Liver (tissue), 3 donors: Measurements from ENCODE around the gene RFC2.

ENCODE experiments used
- EGR1 ChIP-seq, 2 donors: IDR thresholded peaks; 2 replicates each; pipeline ENCODE4 v1.6.1; 2016 to 2018; ENCODE audit warnings: antibody characterized with exemption in 2 of 2, low read depth in 2 of 2
- RAD21 ChIP-seq, 2 donors: IDR thresholded peaks; 2 replicates each; pipeline ENCODE4 v1.6.1; 2016; ENCODE audit warnings: antibody characterized with exemption in 2 of 2, mild to moderate bottlenecking in 2 of 2
- TF ChIP-seq, protein P1 (sequence below): fragments of 150-350 bp; IDR thresholded peaks from 2 replicates; pipeline ENCODE4 v1.5.1; 2017; ENCODE audit warnings: improper control_type of control experiment, low read depth, low read length; ENCODE audit not compliant: missing input control
- TF ChIP-seq, protein P2 (sequence below): IDR thresholded peaks from 2 replicates; pipeline ENCODE4 v1.6.1; 2016; ENCODE audit warnings: antibody characterized with exemption
- TF ChIP-seq, protein P3 (sequence below): IDR thresholded peaks from 2 replicates; pipeline ENCODE4 v1.6.1; 2016; ENCODE audit warnings: antibody characterized with exemption, mild to moderate bottlenecking
- donor health status: healthy.
- donor health status: healthy.

DNA sequence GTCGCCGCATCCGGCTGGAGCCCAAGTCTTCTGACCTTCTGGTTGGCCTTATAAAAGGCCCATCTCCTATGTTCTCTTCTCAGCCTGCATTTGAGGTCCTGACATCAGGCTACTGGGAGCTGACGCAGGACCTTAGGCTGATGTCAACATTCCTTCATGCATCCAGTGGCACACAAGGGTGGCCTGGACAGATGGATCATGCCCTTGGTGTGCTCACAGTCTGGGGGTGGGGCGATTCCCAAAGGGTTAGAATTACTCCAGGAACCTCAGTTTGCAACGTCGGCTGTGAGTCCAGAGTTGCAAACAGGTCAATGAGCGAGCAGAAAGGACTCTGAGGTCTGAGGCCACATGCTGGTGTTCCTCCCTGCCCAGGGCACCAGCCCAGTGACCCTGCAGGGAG is 26.8 kb upstream of the RFC2 start:
- TF ChIP-seq, protein P1, sequence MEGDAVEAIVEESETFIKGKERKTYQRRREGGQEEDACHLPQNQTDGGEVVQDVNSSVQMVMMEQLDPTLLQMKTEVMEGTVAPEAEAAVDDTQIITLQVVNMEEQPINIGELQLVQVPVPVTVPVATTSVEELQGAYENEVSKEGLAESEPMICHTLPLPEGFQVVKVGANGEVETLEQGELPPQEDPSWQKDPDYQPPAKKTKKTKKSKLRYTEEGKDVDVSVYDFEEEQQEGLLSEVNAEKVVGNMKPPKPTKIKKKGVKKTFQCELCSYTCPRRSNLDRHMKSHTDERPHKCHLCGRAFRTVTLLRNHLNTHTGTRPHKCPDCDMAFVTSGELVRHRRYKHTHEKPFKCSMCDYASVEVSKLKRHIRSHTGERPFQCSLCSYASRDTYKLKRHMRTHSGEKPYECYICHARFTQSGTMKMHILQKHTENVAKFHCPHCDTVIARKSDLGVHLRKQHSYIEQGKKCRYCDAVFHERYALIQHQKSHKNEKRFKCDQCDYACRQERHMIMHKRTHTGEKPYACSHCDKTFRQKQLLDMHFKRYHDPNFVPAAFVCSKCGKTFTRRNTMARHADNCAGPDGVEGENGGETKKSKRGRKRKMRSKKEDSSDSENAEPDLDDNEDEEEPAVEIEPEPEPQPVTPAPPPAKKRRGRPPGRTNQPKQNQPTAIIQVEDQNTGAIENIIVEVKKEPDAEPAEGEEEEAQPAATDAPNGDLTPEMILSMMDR = no peak
- TF ChIP-seq, protein P2, sequence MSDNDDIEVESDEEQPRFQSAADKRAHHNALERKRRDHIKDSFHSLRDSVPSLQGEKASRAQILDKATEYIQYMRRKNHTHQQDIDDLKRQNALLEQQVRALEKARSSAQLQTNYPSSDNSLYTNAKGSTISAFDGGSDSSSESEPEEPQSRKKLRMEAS = no peak
- TF ChIP-seq, protein P3, sequence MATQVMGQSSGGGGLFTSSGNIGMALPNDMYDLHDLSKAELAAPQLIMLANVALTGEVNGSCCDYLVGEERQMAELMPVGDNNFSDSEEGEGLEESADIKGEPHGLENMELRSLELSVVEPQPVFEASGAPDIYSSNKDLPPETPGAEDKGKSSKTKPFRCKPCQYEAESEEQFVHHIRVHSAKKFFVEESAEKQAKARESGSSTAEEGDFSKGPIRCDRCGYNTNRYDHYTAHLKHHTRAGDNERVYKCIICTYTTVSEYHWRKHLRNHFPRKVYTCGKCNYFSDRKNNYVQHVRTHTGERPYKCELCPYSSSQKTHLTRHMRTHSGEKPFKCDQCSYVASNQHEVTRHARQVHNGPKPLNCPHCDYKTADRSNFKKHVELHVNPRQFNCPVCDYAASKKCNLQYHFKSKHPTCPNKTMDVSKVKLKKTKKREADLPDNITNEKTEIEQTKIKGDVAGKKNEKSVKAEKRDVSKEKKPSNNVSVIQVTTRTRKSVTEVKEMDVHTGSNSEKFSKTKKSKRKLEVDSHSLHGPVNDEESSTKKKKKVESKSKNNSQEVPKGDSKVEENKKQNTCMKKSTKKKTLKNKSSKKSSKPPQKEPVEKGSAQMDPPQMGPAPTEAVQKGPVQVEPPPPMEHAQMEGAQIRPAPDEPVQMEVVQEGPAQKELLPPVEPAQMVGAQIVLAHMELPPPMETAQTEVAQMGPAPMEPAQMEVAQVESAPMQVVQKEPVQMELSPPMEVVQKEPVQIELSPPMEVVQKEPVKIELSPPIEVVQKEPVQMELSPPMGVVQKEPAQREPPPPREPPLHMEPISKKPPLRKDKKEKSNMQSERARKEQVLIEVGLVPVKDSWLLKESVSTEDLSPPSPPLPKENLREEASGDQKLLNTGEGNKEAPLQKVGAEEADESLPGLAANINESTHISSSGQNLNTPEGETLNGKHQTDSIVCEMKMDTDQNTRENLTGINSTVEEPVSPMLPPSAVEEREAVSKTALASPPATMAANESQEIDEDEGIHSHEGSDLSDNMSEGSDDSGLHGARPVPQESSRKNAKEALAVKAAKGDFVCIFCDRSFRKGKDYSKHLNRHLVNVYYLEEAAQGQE = no peak
- TF ChIP-seq EGR1 (IDR thresholded peaks at IDR 0.05; ENCODE audit: low read depth in 2 of 2) = no peak
- no peak for TF ChIP-seq RAD21 (IDR thresholded peaks at IDR 0.05)
